NCI-H1105 treated with DMSO at 0.1 percent for 48 hours (cell line): ENCODE data around the gene C16orf96.

Source experiments
- DNase-seq: peaks from one replicate; lab custom pipeline; 2025; lab: John Stamatoyannopoulos, UW

The C16orf96 gene

DNA sequence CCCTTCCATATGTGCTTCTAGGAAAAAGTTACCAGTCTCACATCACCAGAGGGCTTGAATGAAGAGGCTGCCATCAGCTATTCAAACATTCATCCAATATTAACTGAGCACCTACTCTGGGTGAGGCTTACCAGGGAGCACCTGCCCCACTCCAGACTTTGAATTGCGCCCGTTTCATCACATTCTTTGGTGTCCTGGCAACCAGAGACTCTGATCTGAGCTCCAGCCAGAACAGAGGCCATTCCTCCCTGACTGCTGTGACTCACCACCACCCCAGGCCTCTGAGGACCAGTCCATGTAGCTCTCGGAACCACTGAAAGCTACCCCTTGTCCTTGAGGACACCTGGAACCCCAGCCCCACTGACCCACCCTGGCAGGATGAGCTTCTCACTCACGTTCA, at the start of gene C16orf96:
Gene C16orf96, plus strand, starts transcription at position 229 of the 400 bp plus-strand sequence. Its CDS starts 150 bp downstream, at position 379.
- no peak for DNase-seq

DNA sequence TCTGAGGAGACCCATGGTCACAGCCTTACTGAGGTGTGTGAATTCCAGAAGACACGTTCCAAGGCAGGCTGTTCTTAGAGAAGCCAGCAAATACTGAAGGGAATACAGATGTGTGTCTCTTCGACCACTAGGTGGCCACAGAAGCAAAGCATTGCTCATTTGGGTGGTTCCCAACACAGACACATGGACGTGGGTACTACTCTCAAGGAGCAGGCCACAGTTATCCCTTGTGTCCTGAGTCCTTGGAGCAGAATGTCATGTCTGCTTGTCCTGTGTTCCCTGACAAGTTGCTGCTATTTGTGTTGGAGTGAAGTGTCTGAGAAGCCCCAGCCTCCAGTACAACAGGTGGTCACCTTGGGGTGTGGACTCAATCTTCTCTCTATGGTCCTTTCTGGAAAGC, 49.7 kb upstream of the C16orf96 start:
- peak; percentile 38 for DNase-seq

DNA sequence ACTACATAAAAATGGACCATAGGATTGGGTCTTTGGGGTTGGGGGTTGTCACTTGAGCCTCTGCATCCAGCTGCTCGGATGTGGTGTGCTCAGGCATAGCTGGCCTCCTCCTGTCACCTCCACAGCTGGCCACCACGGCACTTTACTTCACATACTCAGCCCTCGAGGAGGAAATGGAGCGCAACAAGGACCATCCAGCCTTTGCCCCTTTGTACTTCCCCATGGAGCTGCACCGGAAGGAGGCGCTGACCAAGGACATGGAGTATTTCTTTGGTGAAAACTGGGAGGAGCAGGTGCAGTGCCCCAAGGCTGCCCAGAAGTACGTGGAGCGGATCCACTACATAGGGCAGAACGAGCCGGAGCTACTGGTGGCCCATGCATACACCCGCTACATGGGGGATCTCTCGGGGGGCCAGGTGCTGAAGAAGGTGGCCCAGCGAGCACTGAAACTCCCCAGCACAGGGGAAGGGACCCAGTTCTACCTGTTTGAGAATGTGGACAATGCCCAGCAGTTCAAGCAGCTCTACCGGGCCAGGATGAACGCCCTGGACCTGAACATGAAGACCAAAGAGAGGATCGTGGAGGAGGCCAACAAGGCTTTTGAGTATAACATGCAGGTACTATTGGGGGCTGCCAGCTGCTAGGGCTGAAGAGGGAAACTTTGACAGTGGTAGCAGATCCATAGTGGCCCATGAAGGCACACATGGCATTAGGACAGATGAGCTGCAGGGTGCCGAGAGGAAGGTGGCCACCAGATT, 48.4 kb upstream of the C16orf96 start:
- DNase-seq: no peak

DNA sequence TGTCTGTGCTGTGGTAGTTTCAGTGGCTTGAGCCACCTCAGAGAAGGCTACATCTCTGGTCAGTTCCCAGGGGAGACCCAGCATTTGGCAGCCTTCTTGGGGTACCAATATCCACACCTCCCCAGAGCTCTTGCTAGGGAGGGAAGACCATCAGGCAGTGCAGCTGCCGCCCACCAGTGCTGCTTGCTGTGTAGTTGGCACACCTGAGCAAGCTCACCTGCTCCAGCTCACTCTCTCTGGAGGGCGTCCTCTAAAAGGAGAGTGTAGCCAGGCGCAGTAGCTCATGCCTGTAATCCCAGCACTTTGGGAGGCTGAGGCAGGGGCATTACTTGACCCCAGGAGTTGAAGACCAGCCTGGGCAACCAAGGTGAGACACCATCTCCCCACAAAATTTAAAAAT, 47.3 kb upstream of the C16orf96 start:
- no peak for DNase-seq

DNA sequence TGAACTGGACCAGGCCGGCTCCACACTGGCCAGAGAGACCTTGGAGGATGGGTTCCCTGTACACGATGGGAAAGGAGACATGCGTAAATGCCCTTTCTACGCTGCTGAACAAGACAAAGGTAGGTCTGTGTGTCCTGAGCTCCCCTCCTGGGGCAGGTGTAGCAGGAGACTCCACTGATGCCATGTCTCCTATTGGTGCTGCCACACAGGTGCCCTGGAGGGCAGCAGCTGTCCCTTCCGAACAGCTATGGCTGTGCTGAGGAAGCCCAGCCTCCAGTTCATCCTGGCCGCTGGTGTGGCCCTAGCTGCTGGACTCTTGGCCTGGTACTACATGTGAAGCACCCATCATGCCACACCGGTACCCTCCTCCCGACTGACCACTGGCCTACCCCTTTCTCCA, 46.7 kb upstream of the C16orf96 start:
- no peak for DNase-seq

DNA sequence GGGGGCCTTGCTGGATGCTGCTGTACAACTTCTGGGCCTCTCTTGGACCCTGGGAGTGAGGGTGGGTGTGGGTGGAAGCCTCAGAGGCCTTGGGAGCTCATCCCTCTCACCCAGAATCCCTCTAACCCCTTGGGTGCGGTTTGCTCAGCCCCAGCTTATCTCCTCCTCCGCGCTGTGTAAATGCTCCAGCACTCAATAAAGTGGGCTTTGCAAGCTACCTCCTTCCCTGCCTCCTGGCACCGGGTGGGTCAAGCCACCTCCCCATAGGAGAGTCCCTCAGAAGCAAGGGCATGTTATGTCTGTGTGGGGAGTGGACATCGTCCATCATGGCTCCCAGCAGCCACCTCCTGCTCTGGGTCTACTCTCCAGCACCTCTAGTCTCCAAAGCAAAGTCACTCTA, 46.0 kb upstream of the C16orf96 start:
- DNase-seq: no peak

DNA sequence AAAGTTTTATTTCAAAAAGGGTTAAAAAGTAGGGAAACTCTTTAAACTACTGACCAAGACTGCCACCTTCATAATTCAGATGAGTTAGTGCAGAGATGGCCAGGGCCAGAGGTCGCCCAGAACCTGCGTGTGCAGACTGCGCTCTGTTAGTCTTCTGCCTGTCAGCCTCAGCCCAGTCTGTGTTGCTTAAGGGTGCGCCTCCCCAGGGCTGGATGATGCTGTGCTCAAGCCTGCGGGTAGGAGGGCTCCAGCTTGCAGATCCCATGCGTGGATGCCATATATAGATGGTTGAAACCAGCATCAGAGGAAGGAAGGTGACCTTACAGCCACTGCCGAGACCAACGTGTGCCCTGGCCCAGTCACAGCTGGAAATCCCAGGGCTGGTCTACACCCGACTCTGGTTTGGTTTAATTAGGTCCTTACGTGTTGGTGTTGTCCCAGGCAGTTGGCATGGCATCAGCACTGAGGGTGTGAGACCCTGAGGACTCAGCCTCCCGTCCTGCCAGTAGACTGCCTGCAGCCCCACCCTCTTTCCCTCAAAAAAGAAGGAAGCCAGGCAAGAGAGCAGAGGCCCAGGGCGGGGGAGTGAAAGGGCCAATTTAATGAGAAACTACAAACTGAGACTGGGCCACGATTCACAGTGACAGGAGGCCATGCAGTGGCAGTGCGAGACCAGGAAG, 45.3 kb upstream of the C16orf96 start:
- no peak for DNase-seq

DNA sequence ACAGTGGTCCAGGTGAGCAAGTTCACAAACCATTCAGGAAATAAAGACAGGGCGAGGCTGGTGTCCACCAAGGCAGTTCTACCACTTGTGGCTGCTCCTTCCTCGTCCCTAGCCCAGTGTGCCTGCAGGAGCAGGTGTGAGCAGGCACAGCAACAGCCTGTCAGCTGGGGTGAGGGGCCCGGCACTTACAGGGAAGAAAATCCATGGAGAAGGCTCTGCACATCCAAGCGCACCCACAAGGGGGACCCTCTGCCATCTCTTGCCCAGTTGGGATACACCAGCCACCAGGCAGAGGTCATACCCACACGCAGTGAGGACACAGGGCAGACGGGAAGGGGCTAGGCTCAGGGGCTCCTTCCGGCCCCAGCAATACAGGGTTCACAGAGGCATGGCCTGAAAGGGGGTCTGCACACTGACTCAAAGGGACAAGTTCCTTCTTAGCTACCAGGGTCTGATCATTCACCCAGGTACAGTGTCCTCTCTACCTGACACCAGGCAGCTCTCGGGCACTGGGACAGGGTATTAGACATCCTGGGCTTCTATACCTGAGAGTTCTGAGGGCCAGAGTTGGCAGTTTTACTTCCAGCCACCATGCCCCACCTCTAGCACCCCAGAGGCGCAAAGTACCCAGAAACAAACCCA, 44.6 kb upstream of the C16orf96 start:
- peak; percentile 31 for DNase-seq

DNA sequence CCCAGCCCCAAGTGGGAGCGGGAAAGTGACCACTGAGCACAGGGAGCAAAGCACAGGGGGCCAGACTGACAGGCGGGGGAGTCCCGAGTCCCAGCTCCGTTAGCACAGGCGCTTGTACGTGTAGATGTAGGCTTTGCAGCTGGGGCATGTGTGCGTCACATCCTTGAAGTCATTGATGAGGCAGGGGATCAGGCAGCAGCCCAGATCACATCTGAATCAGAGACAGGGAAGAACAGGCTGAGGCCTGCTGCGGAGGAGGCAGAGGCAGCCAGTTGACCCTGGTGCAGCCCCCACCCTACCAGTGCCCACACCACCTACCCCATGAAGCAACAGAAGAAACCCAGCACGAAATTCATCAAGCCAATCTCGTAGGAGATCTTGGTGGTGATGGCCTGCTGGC, 43.7 kb upstream of the C16orf96 start:
- no peak for DNase-seq

DNA sequence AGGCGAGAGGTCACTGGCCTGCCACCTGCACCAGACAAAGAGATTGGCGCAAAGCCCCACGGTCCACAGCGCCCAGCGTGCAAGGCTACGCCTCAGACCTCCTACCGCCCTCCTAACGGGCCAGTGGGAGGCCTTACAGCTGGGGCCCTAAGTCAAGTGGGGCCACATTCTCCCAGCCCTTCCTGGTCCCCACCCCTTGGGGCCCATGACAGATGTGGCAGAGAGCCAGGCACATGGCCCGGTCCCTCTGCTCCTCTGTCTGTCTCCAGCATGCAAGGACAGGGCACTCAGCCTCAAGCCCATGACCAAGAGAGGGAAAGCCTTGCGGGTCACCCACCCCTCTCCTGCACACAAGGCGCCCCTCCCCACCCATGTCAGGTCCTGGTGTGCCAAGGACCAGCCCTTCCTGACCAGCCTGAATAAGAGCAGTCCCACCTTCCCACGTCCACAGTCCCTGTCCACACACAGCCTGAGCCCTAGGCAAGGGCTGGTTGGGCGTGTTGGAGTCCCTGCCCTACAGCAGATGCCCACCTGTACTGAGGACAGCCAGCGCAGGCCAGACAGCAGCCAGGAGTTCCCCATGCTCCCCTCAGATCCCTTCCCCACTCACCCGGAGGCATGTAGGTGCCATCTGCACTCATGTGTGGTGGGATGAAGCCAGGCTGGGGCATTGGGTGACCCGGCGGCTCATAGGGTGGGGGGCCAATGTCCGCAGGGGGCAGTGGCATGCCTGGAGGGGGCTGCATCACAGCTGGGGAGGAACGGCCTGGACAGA, 42.9 kb upstream of the C16orf96 start:
- DNase-seq: no peak

DNA sequence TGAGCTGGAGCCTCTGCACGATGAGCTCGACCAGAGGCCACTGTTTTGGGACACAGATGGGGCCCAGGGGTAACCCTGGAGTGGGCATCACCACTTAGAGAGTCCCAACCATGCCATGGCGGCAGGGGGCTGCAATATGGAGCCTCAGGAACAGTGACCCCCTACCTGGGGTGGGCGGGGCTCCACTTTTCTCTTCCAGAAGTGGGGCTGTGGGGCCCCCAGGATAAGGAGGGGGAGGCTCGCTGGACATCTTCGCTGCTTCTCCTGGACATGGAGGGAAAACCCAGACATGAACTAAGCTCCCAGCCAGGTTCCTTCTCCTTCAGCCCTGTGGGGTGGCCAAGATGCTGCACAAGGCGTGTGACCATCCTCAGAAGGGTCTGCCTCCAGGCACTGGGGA, 42.3 kb upstream of the C16orf96 start:
- no peak for DNase-seq

DNA sequence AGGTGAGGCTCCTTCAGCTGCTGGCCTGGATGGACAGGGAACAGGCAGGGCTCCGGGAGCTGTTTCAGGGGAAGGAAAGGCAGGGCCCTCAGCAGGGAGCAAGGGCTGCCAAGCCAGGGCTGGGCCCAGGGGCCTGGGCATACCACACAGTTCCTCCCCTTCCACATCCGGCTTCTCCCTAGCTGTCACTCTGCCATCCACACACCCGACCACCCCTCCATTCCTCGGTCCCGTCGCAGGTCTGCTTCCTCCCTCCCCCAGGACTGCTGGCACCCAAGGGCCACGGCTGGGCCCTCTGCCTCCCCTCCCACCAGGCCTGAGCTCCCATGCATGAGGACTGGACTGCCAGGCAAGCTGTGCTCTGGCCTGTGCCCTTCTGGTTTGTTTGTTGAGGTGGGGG, 41.5 kb upstream of the C16orf96 start:
- DNase-seq: no peak

DNA sequence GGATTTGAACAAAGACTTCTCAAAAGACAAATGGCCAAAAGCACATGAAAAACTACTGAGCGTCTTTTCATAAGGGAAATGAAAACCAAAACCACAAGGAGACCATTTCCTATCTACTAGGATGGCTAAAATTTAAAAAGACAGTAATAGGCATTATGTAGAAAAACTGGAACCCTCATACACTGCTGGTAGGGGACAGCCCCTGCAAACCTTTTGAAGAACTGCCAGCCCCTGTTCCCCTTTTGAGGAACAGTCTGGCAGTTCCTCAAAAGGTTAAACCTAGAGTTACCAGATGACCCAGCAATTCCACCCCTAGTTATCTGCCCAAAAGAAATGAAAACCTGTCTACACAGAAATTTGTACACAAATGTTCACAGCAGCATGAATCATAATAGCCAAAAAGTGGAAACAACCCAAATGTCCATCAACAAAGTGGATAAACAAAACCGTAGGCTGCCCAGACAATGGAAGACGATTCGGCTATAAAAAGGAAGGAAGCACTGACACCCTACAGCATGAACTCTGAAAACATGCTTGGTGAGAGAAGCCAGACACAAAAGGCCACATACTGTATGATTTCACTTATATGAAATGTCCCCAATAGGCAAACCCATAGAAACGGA, 40.4 kb upstream of the C16orf96 start:
- no peak for DNase-seq

DNA sequence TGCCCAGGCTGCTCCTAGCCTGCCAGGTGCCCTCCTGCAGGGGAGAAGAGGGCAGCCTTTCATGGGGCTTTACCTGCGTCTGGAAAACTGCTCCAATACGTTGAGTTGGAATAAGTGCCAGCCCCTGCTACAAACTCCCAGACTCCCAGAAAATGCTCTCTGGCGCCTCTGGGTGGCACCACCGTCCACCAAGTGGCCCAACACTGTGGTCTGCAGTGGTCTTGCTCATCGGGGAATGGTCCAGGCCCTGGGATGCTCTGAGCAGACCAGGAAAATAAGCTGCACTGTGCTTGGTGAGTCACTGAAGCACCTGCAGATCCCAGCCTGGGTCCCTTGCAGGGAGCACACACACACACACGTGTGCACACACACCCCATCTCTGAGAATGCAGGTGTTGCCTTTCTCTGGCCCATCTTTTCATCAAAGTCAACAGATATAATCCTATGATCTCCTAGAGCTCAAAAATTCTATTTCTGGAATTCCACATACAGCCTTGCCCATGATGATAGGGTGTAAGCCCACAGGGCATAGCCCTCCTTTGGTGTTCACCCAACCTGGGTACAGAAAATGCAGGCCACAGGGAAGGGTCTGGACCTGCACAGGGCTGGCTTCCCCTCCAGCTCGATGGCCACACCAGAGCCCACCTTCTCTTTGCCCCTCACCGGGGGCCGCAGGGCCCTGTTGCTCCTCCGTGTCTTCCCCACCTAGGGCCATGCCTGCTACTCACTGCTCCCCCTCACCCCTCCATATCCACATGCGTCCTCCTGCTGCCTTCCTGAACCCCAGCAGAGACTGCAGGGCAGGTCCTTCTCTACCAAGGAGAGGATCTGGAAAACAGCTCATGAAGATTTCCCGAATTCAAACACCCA, 38.1 kb upstream of the C16orf96 start:
- DNase-seq: peak; percentile 1

DNA sequence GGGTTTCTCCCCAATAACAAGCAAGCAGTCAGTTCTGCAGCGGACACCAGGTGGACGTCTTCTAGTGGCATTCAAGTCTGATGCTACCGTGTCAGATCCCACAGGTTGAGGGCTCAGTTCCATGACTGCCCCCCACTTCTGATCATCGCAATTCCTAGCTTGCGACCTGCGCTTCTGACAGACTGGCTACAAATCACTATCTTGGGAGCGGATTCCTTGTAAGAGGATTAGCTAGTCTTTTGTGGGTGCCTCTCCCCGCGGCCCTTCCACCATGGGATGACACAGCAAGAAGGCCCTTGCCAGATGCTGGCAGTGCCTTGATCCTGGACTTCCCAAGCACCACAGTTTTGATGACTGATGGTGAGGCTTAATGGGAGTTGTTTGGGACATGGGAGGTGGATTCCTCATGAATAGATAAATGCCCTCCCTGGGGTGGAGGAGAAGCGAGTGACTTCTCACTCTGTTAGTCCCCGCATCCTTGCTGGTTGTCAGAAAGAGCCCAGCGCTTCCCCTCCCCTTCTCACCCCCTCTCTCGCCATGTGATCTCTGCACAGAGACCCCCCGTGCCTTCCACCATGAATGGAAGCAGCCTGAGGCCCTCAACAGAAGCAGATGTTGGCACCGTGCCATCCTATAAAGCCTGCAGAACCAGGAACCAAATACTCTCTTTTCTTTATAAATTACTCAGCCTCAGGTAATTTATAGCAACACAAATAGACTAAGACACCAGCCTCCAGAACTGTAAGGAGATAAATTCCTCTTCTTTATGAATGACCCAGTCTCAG, 36.7 kb upstream of the C16orf96 start:
- DNase-seq: no peak

DNA sequence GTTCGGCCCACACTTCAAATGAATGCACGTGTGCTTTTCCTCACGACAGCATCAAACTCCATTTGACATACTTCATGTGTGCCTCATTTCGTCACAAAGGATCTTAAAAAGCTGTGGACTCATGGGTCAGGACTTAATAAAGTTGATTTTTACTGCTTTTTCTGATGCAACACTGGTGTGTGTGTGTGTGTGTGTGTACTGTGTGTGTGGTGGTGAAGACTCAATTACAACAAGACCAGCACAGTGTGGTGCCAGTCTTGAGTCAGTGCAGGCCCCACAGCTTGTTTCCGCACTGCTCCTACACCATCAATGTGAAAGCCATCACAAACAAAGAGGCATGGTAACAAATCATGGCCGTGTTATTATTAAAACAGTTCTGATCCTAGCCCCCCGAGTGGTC, 35.2 kb upstream of the C16orf96 start:
- DNase-seq: no peak

DNA sequence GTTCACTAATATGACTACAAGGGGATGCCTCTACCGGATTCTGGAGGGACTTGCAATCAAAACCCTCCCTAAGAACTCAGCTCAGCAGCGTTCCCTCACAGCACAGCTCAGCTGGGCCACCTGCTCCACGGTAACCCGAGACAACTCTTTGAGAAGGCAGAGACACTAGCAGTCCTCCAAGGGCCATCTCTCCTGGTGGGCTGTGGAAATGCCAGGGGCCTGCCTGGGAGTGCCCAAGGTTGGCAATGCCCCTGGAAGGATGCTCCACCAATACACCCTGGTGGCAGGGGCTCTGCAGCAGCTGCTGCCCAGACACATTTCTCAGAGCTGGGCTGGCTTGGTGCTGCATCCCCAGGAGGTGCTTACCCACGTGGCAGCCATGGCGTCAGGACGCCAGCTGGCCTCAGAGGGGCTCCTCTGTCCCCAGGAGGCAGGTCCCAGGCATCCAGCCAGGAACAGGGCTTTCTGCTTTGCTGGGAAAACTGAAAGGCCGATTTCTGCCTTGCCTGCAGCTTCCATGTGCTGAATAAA, 34.0 kb upstream of the C16orf96 start:
- DNase-seq: peak; percentile 28

DNA sequence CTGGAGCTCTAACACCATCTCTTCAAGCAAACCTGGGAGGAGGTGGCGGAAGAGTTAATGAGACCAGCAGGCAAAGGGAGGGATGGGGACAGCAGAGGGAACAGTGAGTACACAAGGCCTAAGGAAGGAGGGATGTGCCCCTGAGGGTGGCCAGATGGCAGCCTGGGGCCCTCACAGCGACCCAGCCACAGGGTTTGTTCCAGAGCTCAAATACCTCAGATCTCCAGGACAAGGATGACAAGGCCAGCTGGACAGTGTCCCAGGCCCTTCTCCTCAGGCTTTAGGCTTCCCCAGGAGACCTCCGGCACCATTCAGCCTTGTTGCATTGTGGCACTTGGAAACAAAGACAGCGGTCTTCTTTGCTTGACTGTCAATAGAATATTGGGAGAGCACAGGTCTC, 32.5 kb upstream of the C16orf96 start:
- no peak for DNase-seq

DNA sequence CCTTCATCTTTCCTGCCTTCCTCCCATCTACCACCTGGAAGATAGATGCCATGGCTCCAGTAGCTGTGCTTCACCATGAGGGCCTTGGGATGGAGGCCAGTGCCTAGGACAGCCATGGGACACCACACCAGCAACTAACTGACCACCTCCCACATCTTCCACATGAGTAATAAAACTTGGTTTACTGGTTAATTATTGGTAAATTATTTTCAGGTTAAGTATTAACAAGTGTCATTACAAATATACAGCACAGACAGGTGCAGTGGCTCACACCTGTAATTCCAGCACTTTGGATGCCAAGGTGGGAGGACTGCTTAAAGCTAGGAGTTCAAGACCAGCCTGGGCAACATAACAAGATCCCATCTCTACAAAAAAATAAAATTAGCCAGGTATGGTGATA, 31.6 kb upstream of the C16orf96 start:
- DNase-seq: no peak

DNA sequence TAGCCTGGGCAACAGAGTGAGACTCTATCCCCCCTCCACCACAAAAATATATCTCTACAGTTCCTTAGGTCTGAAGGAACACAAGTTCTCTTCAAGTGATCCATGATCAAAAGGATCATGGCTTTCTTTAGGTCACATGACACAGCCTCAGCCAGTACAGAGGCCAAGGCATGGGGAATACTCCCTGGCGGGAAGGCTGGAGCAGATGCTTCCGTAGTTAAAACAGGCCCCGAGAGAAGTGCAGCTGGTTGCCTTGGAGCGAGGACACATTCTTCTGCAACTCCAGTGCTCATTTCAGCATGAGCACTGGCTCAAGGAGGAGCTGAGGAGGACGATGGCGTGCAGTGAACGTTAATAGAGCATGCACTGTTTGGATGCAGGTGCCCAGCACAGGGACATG, 31.1 kb upstream of the C16orf96 start:
- DNase-seq: no peak
